Measurements from ENCODE around the gene MAB21L4.
"Not testable (repeated sequence)": the region's sequence is repeated elsewhere in the genome, so short reads cannot be mapped to it uniquely, and the experiment has no call there.

The MAB21L4 gene

DNA sequence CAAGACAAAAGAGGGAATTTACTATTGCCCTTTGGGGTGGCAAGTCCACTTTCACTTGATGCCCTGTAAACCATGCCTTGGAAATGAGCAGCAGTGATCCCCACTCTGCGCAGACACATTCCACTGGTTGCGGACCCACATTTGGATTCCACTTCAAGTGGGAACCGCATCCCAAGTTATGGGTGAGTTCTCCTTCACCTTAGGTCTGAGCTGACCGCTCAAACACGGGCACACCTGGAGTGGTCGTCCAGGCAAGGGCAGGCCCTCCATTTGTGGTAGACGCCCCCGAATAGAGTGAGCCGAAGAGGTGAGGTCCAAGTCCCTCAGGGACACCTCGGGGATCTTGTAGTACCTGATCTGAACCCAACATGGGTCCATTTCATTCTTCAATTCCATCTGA lies 37.1 kb downstream of the MAB21L4 start:
- DNase-seq (ENCODE audit: low read depth, low spot score): no peak

DNA sequence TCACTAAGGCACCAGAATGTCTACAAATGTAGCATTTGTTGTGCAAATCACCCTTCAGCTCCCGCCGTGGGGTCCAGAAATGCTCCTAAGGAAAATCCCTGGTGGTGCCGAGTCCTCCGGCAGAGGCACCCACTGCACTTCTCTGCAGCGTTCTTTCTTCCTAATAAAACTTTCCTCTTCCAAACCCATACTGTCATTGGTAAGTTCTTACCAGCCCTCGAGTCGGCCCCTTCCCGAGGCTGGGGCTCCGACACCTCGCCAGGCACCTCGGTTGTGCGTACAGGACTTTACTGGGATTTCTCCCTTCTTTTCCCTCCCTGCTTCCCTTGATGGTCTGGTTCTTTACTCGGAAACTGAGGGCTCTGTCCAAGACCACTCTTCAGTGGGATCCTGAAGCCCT lies 37.6 kb downstream of the MAB21L4 start:
- DNase-seq (ENCODE audit: low read depth, low spot score): no peak

DNA sequence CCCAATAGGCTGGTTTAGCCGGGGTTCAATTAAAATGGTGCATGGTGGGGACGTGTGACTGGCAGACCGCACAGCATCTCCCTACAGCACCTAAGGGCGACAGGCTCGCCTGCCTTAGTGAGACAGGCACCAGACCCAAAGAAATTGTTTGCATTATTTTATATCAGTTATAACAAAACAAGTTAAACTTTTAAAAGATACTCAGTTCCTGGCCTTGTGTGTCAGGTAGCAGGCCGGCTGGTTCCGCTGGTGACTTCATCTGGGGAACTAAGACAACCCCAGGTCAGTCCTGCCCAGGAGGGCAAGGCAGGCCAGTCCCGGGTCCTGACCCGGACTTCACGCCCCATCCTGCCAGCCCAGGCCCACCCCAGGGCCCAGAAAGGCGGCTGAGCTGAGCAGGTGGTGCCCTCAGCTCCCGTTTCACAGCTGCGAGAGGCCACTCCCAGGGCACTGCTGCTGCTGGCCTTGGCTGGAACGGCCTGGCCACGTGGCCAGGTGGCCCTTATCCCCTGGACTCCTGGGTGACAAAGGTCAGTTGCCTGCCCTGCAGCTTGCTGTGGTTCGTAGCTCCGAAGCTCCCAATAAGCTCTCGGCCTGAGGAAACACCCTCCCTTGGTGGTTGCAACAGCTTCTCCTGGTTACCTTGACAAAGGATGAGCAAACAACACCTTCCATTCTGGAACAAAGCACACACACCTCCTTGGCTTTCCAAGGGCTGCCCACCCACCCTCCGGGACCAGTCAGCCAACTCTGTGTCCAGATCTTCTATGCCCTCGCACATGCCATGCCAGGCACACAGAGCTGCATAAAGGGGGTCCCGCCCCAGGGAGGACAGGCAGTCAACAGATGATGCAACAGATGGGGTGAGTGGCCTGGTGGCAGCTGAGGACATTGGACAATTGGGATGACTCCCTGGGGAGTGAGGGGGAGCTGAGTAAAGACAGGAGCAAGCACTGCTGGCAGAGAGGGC lies 38.6 kb downstream of the MAB21L4 start:
- no peak for DNase-seq (ENCODE audit: low read depth, low spot score)

DNA sequence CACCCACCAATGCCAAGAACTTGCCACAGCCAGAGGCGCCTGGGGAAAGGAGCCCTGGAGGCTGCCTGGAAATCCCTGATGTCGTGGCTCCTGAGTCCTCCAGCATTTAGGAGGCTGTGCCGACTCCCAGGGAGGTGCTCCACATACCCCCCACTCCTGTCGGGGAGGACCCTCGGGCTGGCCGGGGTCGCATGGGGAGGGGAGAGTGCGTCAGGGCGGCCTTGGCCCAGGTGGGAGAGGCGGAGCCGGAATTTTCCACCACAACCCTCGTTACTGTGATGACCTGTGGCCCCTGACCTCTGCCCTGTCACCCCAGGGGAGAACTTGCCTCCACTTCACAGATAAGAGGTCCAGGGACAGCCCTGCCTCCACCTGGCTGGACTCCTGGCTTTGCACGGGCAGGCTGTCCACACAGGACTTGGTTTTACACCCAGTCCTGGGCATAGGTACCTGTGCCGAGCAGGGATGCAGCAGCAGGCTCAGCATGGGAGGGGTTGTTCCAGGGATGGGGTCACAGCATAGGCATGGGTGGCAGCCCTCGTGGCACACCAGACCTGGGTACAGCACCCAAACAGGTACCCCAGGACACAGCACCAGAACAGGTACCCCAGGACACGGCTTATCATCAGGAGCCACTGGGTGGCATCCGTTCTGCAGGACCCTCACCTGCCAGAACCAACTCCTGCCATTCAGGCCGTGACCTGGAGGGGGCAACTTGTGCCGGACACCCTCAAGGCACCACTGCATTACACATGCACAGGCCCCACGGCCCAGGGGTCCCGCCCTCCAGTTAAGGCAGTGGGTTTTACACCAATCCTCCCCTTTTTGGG lies 39.6 kb downstream of the MAB21L4 start:
- no peak for DNase-seq (ENCODE audit: low read depth, low spot score)

DNA sequence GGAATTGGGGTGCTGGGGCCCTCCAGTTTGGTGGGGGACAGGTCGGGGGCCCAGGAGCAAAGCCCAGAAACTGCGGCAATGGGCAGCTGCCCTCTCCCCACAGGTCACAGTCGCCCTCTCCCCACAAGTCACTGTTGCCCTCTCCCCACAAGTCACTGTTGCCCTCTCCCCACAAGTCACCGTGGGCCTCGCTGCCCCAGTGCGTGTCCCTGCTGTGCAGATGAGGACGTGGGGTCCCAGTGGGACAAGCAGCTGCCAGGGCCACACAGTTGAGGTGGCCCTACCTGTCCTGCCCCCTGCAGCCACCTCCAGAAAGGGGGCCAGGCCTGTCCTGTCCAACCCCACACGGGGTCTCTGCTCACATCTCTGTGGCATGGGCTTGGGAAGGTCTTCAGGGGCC lies 40.3 kb downstream of the MAB21L4 start:
- no peak for DNase-seq (ENCODE audit: low read depth, low spot score)

DNA sequence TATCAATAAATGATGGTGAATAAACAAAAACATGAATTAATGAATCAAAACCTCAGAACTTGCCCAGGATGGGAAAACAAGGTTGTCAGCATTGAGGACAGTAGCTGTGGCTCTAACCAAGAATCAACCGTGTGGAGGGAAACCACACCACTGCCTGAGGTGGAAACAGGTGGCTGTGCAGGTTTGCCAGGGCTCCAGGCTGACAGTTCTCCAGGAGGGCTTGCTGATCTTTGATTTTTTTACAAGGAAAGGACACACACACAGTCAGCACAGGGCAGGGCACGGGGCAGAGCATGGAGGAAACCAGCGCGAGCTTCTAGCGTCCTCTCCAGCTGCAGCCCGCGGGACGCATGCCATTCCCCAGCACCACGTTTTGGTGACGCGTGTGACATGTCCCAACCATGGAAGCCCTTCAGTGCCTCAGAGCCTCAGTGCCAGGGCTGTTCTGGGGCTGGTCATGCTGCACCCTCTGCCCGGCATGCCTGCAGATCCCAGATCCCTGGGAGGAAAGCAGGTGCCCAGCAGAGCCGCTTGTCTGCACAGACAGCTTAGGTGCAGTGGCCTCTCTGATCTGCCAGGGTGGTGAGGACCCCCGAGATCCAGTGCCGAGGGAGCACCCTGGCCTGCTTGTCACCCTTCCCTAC lies 43.2 kb downstream of the MAB21L4 start:
- DNase-seq (ENCODE audit: low read depth, low spot score): no peak

DNA sequence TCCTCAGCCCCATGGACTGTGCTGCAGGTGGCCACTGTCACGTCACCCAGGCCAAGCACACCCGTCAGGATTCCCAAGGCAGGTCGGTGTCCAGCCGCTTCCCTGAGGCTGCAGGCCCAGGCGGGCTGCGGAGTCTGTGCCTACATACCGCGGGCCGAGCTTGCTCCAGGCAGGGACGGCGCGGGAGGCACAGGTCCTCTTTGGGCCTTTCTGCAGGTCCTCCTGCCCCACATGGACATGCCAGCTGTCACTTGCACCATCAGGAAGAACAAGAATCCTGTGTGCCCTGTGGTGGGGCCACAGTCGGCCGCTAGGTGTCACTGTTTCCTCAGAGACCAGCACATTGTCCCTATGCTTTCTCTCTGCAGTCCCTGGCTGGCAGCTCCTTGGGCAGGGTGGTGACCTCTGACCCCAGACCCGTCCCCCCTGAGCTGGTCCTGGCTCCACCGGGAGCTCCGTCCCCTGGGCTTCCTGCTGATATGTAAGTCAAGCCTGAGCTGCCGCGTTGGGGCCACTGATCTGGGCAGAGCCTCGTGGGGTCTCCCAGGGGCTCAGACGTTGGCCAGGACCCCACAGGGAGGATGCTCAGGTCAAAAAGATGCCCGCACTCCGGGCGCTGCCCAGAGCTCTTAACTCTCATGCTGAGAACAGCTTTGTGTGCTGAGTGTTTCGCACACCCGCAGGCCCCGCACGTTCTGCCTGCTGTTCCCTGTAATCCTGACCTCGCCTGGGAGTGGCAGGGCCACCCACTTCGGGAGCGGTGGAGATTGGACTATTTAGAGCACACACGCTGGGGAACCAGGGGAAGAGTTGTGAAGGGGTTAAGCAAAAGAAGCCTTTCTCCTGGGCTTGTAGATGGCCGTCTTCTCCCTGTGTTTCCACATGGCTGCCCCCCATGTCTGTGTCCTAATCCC lies 44.6 kb downstream of the MAB21L4 start:
- DNase-seq (ENCODE audit: low read depth, low spot score): peak; percentile 49

DNA sequence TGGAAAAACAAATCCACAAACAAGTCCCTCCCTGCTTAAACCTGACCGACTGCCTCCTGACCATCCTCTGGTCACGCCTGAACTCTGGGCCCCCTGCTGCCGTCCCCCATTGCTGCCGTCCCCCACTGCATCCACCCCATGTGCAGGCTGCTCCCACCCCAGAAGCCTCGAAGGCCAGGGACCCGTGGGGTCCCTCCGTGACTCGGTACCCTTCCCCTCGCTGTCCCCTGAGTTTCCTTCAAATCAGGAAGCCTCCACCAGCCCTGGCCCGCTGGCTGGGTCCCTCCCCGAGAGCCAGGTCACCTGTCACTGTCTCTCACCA lies 45.2 kb downstream of the MAB21L4 start:
- no peak for DNase-seq (ENCODE audit: low read depth, low spot score)

DNA sequence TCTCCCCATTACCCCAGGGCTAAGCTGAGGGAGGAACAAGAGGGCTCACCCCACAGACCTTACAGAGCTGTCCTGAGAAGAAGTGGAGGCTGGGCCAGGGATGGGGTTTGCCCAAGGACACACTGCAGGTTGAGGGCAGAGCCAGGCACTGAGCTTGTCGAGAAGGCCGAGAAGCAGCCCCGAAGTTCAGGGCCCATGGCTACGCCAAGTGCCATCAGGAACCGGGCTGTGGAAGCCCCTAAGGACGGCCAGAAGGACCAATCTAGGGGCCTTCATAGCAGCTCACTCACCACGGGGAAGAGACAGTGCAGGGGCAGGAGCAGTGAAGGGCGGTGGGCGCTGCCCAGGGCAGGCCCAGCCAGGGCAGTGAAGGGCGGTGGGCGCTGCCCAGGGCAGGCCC lies 45.9 kb downstream of the MAB21L4 start:
- no peak for DNase-seq (ENCODE audit: low read depth, low spot score)

DNA sequence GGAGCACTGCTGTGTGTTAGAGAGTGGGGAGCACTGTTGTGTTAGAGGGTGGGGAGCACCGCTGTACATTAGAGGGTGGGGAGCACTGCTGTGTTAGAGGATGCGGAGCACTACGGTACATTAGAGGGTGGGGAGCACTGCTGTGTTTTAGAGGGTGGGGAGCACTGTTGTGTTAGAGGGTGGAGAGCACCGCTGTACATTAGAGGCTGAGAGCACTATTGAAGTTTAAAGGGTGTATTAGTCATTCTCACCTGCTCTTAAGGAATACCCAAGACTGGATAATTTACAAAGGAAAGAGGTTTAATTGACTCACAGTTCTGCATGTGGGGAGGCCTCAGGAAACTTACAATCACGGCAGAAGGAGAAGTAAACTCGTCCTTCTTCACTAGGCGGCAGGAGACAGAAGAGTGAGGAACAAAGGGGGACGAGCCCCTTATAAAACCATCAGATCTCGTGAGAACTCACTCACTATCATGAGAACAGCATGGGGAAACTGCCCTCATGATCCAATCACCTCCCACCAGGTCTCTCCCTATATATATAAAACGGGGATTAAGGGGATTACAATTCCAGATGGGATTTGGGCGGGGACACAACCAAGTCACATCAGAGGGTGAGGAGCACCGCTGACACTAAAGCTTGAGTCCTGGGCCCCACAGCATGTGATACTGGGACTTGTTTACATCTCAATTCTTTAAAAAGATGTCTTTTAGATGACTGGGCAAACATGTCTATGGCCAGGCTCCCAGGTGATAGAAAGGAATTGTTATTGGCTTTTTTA lies 46.9 kb downstream of the MAB21L4 start:
- no peak for DNase-seq (ENCODE audit: low read depth, low spot score)

DNA sequence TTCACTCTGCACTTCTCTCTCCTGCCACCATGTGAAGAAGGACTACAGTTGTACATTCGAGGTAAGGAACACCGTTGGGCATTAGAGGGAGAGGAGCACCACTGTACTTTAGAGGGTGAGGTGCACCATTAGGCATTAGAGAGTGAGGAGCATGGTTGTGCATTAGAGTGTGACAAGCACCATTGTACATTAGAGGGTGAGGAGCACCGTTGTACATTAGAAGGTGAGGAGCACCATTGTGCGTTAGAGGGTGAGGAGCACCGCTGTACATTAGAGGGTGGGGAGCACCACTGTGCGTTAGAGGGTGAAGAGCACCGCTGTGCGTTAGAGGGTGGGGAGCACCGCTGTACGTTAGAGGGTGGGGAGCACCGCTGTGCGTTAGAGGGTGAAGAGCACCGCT lies 48.1 kb downstream of the MAB21L4 start:
- DNase-seq (ENCODE audit: low read depth, low spot score): no peak

DNA sequence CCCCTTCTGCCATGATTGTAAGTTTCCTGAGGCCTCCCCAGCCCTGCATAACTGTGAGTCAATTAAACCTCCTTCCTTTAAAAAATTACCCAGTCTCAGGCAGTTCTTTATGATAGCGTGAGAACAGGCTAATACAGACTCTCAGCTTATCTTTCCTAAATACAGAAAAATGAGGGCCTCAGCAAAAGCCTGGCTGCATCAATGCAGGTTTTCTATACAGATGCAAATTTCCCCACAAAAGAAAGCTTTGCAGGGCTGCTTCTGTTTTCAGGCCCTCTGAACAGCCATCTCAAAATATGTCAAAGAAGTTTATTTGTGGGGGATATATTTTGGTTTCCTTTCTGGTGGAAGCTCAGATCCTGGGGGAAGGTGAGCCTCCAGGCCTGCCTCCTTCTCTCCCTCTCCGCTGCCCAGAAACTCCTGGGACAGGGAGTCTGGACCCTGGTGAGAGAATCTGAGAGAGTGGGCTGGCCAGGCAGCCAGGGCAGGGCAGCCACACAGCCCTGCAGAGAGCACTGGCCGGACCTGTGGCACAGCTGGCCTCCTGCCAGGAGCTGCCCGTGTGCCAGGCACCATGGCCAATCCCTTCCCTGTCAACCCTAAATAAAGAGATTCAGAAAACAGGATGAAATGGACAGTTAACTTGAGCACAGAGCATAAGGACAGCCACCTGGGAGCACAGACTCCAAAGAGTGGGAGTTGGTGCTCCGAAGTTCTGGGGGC lies 48.9 kb downstream of the MAB21L4 start:
- DNase-seq (ENCODE audit: low read depth, low spot score): no peak

DNA sequence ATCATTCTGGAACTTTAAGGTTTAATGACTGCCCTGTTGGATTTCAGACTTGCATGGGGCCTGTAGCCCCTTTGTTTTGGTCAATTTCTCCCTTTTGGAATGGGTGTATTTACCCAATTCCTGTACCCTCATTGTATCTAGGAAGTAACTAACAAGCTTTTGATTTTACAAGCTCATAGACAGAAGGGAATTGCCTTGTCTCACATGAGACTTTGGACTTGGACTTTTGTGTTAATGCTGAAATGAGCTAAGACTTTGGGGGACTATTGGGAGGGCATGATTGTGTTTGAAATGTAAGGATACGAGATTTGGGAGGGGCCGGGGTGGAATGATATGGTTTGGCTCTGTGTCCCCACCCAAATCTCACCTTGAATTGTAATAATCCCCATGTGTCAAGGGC lies 49.6 kb downstream of the MAB21L4 start:
- not testable (repeated sequence) for DNase-seq (ENCODE audit: low read depth, low spot score)

DNA sequence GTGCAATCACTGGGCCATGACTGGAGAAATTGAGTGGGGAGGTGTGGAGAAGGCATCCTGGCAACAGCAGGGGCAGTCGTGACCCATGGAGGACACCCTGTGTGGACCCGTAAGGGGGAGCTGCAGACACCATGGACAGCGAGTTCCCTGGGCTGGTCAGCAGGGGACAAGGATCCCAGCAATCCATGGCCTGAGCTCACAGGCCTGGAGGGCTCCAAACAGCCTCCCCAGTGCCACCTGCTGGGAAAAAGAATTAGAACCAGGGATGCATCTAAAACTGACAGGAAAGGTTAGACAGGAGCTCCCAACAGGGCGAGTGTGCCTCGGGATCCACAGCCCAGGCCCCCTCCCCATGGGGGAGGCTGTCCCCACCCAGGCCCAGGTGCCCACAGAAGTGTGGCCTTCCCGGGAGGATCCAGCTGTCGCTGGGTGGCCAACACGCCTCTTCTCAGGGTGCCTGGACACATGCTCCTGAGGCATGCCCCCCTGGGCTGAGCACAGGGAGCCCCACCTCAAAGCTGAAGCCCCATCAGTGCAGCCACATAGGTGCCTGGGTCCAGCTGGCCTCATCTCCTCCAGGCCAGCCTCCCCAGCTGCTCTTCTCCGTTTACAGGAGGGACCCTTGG lies 55.4 kb downstream of the MAB21L4 start:
- DNase-seq (ENCODE audit: low read depth, low spot score): no peak

DNA sequence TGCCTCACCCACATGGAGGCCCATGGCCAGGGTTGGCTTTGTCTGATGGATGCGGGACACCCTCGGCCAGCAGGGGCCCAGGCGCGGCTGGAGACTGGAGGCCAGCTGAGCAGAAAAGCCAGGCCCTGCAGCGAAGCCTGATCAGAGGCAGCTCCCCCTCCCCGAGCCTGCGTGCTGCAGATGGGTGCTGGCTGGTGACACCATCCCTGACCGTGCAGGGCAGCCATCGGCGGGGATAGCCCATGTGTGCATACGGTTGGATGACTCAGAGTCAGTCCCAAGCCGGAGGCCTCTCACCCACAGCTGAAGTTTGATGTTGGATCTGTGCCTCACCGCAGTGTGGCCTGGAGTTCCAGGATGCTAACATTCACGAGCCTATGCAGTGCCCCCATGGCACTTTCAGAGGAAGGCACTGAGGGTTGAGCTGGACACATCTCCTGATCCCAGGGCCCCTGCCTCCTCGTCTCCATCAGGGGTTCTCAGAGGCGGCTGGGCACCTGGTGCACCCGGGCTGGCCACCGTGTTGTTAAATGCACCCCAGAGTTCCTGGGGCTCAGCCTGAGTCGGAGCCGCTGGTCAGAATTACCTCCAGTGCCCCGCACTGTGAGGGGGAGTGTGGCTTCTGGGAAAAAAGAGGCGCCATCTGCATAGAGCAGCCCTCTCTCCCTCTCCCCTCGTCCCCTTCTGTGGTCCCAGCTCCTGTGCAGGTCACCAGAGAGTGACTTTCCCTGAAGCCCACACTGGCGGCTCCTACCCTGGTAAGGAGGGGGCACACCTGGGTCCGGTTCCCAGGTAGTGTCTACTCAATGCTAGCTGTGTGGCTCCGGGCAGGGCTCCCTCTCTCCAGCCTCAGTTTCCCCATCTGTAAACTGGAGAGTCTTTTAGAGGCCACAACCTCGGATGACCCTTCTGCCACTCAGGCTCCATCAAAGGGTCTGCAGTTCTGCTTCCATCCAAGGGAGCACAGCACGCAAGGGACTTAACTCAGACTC lies 56.5 kb downstream of the MAB21L4 start:
- DNase-seq (ENCODE audit: low read depth, low spot score): no peak

DNA sequence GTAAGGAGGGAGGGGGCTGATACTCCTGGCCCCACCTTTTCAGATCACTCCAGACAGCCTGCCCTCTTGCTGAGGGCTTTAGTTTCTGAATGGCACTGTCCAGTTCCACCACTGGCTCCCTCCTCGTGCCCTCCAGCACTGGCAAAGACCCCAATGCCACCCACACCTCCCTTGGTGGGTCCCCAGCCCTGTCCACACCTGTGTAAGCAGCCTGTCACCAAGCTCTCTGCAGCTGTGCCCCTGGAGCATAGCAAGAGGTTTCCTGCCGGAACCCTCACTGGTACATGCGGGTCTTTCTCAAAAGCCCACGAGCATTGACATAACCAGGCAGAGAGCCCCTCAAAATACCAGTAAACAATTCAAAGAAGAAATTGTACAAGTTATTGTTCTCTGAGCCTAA lies 58.3 kb downstream of the MAB21L4 start:
- DNase-seq (ENCODE audit: low read depth, low spot score): no peak

DNA sequence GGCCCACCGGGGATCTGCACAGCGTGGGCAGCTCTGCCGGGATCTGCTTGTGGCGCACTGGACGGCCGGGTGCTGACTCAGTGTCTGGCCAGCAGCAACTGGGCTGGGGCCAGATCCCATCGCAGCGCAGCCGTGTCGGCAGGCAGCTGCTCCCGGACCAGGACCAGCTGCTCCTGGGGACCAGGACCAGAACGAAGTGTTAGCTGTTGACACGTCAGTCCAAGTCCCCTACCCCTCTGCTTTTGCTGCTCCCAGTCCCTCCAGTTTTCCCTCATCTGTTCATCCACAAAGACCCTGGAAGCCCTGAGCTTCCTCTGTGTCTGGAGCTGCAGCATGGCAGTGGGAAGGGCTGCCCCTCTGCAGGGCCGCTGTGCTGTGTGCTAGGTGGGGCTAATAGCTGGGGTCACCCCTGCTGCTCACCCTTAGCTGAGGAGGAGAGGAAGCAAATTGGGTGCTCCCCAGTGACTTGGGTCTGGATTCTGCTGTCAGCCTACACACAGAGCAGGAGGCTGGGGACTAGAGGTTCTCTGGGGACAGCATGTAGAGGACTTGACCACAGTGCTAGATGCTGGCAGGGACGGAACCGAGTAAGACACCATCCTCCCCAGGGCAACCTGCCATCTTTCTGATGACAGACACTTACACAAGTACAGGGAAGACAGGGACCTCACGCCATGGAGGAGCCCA lies 59.0 kb downstream of the MAB21L4 start:
- DNase-seq (ENCODE audit: low read depth, low spot score): no peak

All from brain pericyte (primary cell).